Testis (tissue), 3 donors: ENCODE measurements around the gene AMMECR1. TPM values are rescaled to one million over a fixed set of nuclear protein-coding genes. Genes with fewer than 3 reads are reported as not detected.

Source experiments
- DNase-seq: peaks from one replicate; pipeline ENCODE4 v3.0.0-alpha.2; 2019
- H3K27ac ChIP-seq, 2 donors: fragments of 200-600 bp; sonication (generic); one replicate each; pipeline ENCODE4 v1.5.1; 2019
- H3K27me3 ChIP-seq: fragments of 200-600 bp; sonication (generic); one replicate; pipeline ENCODE4 v1.5.1; 2019
- H3K36me3 ChIP-seq: fragments of 200-600 bp; sonication (generic); one replicate; pipeline ENCODE4 v1.5.1; 2017; ENCODE audit warnings: low read depth; ENCODE audit errors: missing control alignments
- H3K4me1 ChIP-seq: fragments of 200-600 bp; sonication (generic); one replicate; pipeline ENCODE4 v1.5.1; 2019
- H3K4me3 ChIP-seq, 2 donors: fragments of 200-600 bp; sonication (generic); one replicate each; pipeline ENCODE4 v1.5.1; 2017 to 2019
- H3K9me3 ChIP-seq: fragments of 200-600 bp; sonication (generic); one replicate; pipeline ENCODE4 v1.5.1; 2017
- POLR2A ChIP-seq: fragments of 450-650 bp; IDR thresholded peaks from one replicate; pipeline ENCODE4 v1.6.1; 2017; ENCODE audit warnings: antibody characterized with exemption, mild to moderate bottlenecking, moderate library complexity
- WGBS, 2 donors: methylation state at CpG; one replicate each; pipeline ENCODE4 v1.1.5; 2018; 5-methylcytosine and 5-hydroxymethylcytosine counted together
- intact Hi-C: fragments of 100-400 bp; cut with DNase I; formaldehyde crosslinking; loops from one replicate; pipeline ENCODE4 v1.15.1; 2023; ENCODE audit warnings: low total_unique reads
- polyA plus RNA-seq: library from polyadenylated mRNA; stranded (reverse); fragments of 350-450 nt; fragmentation: Illumina TruSeq; extraction: RNeasy Lipid Tissue Mini Kit (QIAGEN cat#74804); gene quantifications from one replicate; pipeline ENCODE4 v1.2.3, GENCODE V29; 2014; ENCODE audit warnings: low read depth, low replicate concordance; ENCODE audit not compliant: insufficient read depth
- total RNA-seq, 2 donors: library from RNA; depleted of rRNA; stranded (reverse); fragments of >200 nt; gene quantifications; one replicate each; pipeline ENCODE4 v1.2.3, GENCODE V29; 2016
- TF ChIP-seq, protein P1 (sequence below), 3 experiments: fragments of 450-650 bp in 2 of 3; fragments of 200-600 bp in 1 of 3; sonication (generic) in 1 of 3; IDR thresholded peaks; one replicate each; pipeline ENCODE4 v1.5.1; 2016 to 2019; ENCODE audit warnings: antibody characterized with exemption in 3 of 3, mild to moderate bottlenecking in 2 of 3, moderate library complexity in 1 of 3

Gene AMMECR1
- total and polyA plus RNA-seq, 3 donors from 2014 or later: 3.3 to 5.7 (median 5.4) TPM

DNA sequence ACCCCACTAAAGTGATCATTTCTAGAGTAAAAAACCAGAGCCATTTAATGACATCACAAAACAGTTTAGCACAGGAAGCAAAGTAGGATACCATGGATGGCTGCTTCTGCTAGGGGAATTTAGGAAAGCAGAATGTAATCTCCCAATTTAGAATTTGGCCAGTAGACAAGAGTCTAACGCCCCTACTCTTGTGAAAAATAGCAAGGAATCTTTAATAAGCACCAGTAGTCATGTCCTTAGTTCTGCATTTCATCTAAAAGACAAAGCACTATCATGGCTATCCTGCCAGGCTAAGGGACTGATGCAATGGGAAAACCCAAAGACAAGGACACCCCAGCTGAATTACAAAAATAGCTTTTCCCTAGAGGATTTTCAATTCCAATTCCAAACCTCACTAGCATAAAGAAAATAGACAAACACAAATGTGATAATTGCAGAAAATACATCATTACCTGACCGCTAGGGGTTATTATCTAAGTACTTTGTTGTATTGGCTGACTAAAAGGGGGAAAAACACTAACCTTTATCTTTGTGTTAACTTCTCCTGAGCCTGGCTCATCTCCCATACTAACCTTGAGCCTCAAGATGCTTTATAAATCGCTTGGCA, 2.6 kb upstream of the AMMECR1 start:
- intact Hi-C loops: no loop called here
- no peaks in the 10 kb centered on the region for H3K27me3 ChIP-seq
- H3K27ac ChIP-seq: no peak overlapping the region
- 38 to 89% methylated on average over 2 to 3 of the region's 3 CpGs for WGBS, 2 donors
- no peaks in the 10 kb centered on the region for H3K9me3 ChIP-seq
- H3K36me3 ChIP-seq: no peaks in the 10 kb centered on the region
- no peak overlapping the region for H3K4me3 ChIP-seq
- H3K4me1 ChIP-seq: no peaks in the 10 kb centered on the region
- DNase-seq: no peak
- no peak for TF ChIP-seq POLR2A
- TF ChIP-seq, protein P1, sequence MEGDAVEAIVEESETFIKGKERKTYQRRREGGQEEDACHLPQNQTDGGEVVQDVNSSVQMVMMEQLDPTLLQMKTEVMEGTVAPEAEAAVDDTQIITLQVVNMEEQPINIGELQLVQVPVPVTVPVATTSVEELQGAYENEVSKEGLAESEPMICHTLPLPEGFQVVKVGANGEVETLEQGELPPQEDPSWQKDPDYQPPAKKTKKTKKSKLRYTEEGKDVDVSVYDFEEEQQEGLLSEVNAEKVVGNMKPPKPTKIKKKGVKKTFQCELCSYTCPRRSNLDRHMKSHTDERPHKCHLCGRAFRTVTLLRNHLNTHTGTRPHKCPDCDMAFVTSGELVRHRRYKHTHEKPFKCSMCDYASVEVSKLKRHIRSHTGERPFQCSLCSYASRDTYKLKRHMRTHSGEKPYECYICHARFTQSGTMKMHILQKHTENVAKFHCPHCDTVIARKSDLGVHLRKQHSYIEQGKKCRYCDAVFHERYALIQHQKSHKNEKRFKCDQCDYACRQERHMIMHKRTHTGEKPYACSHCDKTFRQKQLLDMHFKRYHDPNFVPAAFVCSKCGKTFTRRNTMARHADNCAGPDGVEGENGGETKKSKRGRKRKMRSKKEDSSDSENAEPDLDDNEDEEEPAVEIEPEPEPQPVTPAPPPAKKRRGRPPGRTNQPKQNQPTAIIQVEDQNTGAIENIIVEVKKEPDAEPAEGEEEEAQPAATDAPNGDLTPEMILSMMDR (IDR thresholded peaks at IDR 0.05): no peak

DNA sequence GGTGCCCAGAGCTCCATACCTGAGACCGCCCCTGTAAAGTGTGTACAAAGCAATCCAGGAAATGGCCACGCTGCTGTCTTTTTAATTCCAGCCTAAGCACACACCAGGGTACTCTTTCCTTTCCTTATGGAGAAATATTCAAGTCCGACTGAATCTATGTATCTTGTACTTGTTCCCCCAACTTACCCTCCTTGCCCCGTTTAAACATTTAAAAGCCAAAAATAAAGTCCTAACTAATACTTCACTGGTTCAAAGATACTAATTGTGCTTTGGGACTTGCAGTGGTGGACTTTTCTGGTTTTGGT, 731 bp upstream of the AMMECR1 start:
- no peaks in the 10 kb centered on the region for H3K9me3 ChIP-seq
- intact Hi-C loops: no loop called here
- H3K4me1 ChIP-seq: no peaks in the 10 kb centered on the region
- no peaks in the 10 kb centered on the region for H3K27me3 ChIP-seq
- DNase-seq: no peak
- no peak for TF ChIP-seq POLR2A
- TF ChIP-seq, protein P1 (IDR thresholded peaks at IDR 0.05): no peak
- peak overlapping the region in 1 of 2 donors; percentile 90 for H3K27ac ChIP-seq
- 0 to 4% methylated on average over 4 of the region's 4 CpGs for WGBS, 2 donors
- H3K36me3 ChIP-seq: no peaks in the 10 kb centered on the region
- peak overlapping the region; percentile 66 to 84 for H3K4me3 ChIP-seq

DNA sequence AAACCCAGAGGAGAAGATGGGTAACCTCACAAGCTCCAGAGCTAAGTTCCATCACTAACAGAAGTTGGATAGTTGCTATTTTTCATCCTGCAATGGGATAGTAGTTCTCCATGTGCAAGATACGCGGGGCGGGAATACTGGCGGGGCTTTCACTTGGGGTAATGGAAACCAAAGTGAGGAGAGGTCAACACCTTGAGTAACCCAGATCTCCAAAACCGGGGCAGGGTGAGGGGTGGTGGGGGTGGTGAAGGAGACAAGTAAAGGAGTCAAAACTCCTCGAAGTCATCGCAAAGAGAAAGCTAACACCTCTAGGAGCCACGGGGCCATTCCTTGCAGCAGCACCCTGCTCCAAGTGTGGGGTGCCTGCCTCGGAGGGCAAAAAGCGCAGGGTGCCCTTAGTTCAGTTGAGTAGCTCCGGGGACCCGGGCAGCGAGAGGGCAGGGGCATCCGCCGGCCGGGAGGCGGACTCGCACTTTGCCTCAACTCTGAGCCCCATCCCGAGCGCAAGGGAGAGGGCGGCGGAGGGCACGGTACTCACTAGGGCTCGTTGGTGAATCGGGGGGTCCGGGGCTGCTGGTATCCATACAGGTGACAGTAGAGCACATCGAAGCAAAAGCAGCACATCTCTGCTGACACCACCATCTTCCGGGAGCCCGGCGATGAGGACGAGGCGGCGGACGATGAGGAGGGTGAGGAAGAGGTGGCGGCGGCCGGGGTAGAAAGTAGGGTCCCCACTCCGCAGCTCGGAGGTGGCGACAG, 645 bp downstream of the AMMECR1 start:
- DNase-seq: peak; percentile 18
- peak overlapping the region; percentile 77 to 90 for H3K27ac ChIP-seq
- WGBS, 2 donors: 0 to 1% methylated on average over 2 to 22 of the region's 40 CpGs

DNA sequence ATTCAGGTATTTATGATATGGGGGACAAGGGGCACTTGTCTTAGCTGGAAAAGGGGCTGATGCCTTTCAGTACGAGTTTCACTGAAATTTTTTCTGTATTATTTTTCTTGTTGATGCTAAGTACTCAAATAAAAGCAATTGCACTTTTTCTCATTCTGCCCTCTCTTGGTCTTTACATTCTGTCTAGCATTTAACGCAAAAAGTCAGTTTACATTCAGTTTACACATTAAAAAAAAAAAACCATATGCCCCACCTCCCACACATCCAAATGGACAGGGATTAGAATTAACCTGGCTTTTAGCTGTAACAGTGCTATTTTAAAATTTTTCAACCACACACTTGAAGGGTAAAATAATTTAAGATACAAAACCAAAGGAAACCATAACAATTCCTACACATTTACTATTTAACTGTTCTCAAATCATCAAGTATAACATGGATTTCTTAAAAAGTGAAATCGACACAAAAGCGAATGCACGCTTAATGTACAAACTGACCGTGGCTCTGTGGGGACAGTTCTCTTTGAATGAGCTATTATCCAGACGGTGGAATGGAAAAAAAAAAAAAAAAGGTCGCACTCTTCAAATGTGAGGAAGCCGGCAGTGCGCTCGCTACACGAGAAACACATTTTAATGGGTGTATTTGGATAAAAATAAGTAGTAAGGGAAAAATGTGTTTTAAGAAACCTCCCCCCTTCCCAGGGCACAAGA, 1.4 kb downstream of the AMMECR1 start:
- peak overlapping the region; percentile 66 to 84 for H3K4me3 ChIP-seq
- peak; percentile 14 for DNase-seq
- no peaks in the 10 kb centered on the region for H3K4me1 ChIP-seq
- H3K27me3 ChIP-seq: no peaks in the 10 kb centered on the region
- no peaks in the 10 kb centered on the region for H3K36me3 ChIP-seq
- H3K27ac ChIP-seq: no peak overlapping the region
- TF ChIP-seq, protein P1 (IDR thresholded peaks at IDR 0.05): no peak
- TF ChIP-seq POLR2A: no peak
- 2 to 7% methylated on average over 12 of the region's 12 CpGs for WGBS, 2 donors
- no peaks in the 10 kb centered on the region for H3K9me3 ChIP-seq
- intact Hi-C loops: no loop called here

More for the DNA sequence above, 645 bp downstream of the AMMECR1 start:
- intact Hi-C loops: no loop called here
- Histone ChIP-seq H3K4me1 (no peaks in the 10 kb centered on the region), H3K36me3 (no peaks in the 10 kb centered on the region), H3K27me3 (no peaks in the 10 kb centered on the region), H3K4me3 (peak overlapping the region; percentile 66 to 84), H3K9me3 (no peaks in the 10 kb centered on the region)
- TF ChIP-seq, protein P1 (IDR thresholded peaks at IDR 0.05): no peak
- TF ChIP-seq POLR2A: no peak
